AG04450 (cell line): ENCODE data around the gene GFI1. TPM values are rescaled to one million over a fixed set of nuclear protein-coding genes. Genes with fewer than 3 reads are reported as not detected.

Source experiments
- CTCF ChIA-PET: fragments of 300-600, 350-600 bp; formaldehyde crosslinking; extraction: SDS; loops from one replicate; lab custom pipeline; 2022; ENCODE audit warnings: antibody characterized with exemption, inconsistent platforms; lab: Charles Lee
- POLR2A ChIA-PET: fragments of 350-600 bp; formaldehyde crosslinking; extraction: SDS; loops from one replicate; lab custom pipeline; 2021; ENCODE audit warnings: antibody characterized with exemption, inconsistent platforms; lab: Yijun Ruan, JAX
- DNase-seq: peaks from one replicate; pipeline ENCODE4 v3.0.0-alpha.2; 2011; ENCODE audit warnings: low read depth, low spot score
- H3K27ac ChIP-seq: one replicate; pipeline ENCODE4 v1.5.1; 2012; ENCODE audit warnings: low read depth, low read length, control low read depth
- H3K27me3 ChIP-seq: one replicate; pipeline ENCODE4 v1.6.0; 2012; ENCODE audit warnings: low read length; ENCODE audit not compliant: control insufficient read depth, insufficient read depth
- H3K4me3 ChIP-seq: 2 replicates; pipeline ENCODE4 v1.5.1; 2011; ENCODE audit warnings: mild to moderate bottlenecking, low read depth, low read length, control low read depth
- H3K9me3 ChIP-seq: 2 replicates; pipeline ENCODE4 v1.5.1; 2012; ENCODE audit warnings: low read length; ENCODE audit not compliant: control insufficient read depth, insufficient read depth
- polyA plus RNA-seq: library from polyadenylated mRNA; depleted of rRNA; stranded (reverse); fragments of >200 nt; gene quantifications from 2 replicates; pipeline ENCODE4 v1.2.3, GENCODE V29; 2011
- TF ChIP-seq, protein P1 (sequence below): IDR thresholded peaks from 2 replicates; pipeline ENCODE4 v1.5.1; 2011; ENCODE audit warnings: low read depth, low read length, control low read depth, inconsistent platforms

The GFI1 gene
- polyA plus RNA-seq, 1 experiment = 0.04 TPM

DNA sequence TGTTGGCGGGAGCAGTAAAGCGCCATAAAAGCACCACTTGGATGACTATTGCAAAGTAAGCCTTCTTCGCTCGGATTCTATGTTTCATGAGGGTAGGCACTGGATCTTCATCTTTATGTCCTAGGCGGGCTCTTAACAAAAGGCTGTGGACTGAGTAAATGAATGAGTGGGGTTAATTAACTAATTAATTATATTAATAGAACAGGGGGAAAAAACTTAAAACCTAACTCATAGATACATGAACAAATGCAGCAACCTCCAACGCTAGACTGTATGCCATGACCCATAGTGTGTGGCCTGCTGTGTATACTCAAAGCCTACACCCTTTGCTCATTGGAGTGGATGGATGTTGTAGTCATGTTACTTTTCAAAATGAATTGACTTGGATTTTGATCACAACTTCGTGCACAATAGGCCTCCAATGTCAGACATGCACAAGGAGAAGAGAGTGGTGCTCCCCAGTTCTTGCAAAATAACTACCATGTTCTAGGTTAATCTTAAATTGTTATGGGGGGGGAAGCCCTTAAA, 417 bp upstream of the GFI1 start:
- ChIA-PET POLR2A (interaction anchor here (0.6 kb wide), 1 partner anchor 203 kb away, joined by 3 read pairs; no protein-coding TSS in a partner anchor), CTCF (no interaction called here)
- Histone ChIP-seq H3K4me3 (0 out of 2 replicates have a peak overlapping the region, but pooled peaks have one; percentile 48), H3K9me3 (peaks cover 7% of the 10 kb centered on the region; the same call in 1 of the 2 replicates), H3K27ac (no peak overlapping the region), H3K27me3 (peaks cover 60% of the 10 kb centered on the region)
- TF ChIP-seq, protein P1, sequence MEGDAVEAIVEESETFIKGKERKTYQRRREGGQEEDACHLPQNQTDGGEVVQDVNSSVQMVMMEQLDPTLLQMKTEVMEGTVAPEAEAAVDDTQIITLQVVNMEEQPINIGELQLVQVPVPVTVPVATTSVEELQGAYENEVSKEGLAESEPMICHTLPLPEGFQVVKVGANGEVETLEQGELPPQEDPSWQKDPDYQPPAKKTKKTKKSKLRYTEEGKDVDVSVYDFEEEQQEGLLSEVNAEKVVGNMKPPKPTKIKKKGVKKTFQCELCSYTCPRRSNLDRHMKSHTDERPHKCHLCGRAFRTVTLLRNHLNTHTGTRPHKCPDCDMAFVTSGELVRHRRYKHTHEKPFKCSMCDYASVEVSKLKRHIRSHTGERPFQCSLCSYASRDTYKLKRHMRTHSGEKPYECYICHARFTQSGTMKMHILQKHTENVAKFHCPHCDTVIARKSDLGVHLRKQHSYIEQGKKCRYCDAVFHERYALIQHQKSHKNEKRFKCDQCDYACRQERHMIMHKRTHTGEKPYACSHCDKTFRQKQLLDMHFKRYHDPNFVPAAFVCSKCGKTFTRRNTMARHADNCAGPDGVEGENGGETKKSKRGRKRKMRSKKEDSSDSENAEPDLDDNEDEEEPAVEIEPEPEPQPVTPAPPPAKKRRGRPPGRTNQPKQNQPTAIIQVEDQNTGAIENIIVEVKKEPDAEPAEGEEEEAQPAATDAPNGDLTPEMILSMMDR = no peak
- DNase-seq = no peak

DNA sequence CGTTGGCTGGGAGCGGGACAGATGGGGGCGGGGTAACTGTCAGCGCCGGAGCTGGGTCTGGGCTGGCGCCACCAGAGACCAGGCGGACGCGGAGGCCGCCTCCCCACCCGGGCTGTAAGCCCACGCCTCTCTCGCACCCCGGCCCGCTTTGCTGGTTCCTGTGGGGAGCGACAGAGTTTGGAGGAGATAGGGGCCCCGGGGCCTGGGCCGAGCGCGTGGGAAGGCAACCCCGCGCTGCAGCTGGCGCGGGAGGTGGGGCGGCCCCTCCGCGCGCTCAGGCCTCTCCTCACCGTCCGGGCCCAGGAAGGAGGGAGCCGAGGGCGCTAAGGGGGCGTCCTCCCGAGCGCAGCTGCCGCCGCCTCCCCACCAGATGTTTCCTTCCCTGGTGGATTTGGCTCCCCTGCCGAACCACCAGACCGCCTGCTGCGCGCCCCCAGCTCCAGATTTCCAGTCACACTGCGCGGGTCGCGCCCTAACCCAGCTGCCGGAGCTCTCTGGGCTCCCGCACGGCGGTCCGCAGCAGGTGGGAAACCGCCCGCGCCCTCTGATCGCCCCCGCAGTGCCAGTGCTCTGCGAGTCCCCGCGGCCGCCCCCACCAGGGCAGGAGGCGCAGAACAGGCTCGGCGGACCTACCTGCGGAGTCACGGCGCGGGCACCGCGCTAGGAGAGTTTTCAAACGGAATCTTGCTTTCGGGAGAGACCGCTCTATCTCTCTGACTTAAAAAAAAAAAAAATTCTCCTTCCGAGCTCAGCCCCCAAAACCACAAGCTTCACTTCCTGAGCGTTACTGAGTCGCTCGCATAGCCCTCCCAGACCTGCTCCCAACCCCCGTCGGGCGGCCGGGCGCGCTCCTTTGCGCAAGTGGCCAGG, 1.1 kb downstream of the GFI1 start:
- ChIA-PET POLR2A (no interaction called here), CTCF (interaction anchor here (0.6 kb wide), 2 partner anchors 17 to 119 kb away, joined by 4 to 8 read pairs; no protein-coding TSS in a partner anchor)
- H3K9me3 ChIP-seq = peaks cover 12% of the 10 kb centered on the region; the same call in 1 of the 2 replicates
- H3K27ac ChIP-seq = no peak overlapping the region
- DNase-seq = no peak
- peak overlapping the region; percentile 48 for H3K4me3 ChIP-seq
- peaks cover 75% of the 10 kb centered on the region for H3K27me3 ChIP-seq
- TF ChIP-seq, protein P1 = no peak

DNA sequence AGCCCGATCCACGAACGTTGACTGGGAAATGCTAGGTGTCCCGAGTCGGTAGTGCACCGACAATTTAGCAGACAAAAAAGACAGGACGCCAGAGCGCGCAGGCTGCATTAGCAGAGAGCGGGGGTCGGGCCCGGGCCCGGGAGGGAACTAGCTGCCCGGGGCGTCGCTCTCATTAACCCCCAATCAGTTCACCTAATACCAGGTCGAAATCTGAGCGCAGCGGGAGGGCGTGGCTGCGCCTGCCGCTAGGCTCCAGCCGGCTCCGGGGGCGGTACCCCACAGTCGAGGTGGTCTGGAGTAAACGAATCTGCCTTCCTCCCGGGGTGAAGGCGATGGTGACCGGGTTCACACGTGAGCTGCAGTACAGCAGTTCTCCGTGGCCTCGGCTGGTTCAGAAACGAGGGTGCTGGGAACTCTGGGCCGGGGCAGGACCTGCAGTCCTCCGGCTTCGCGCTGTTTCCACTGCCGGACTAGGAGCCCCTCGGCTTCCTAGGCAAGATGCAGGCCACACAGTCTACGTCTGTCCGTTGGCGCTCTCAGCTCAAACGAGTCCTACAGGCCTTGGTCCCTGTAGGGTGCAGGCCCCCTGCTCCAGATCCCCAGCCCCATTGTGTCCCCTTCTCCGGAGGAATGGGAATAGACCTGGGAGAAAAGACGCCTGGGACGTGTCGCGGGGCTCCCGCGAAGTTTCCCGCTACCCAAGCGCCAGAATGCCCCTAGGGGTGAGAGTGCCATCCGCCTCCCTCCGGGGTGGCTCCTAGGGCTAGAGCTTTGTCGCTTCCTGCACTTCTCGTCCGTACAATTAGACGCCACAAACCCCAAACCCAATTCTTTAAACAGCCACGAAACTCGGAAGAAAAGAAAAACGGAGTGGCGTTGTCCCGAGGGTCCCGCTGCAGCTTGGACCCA, 2.0 kb downstream of the GFI1 start:
- ChIA-PET POLR2A (no interaction called here), CTCF (interaction anchor here (0.6 kb wide), 1 partner anchor 120 kb away, joined by 8 read pairs; no protein-coding TSS in a partner anchor)
- DNase-seq = no peak
- Histone ChIP-seq H3K27me3 (peaks cover 83% of the 10 kb centered on the region), H3K9me3 (peaks cover 16% of the 10 kb centered on the region; the same call in 1 of the 2 replicates), H3K4me3 (no peak overlapping the region), H3K27ac (no peak overlapping the region)
- TF ChIP-seq, protein P1 = no peak

DNA sequence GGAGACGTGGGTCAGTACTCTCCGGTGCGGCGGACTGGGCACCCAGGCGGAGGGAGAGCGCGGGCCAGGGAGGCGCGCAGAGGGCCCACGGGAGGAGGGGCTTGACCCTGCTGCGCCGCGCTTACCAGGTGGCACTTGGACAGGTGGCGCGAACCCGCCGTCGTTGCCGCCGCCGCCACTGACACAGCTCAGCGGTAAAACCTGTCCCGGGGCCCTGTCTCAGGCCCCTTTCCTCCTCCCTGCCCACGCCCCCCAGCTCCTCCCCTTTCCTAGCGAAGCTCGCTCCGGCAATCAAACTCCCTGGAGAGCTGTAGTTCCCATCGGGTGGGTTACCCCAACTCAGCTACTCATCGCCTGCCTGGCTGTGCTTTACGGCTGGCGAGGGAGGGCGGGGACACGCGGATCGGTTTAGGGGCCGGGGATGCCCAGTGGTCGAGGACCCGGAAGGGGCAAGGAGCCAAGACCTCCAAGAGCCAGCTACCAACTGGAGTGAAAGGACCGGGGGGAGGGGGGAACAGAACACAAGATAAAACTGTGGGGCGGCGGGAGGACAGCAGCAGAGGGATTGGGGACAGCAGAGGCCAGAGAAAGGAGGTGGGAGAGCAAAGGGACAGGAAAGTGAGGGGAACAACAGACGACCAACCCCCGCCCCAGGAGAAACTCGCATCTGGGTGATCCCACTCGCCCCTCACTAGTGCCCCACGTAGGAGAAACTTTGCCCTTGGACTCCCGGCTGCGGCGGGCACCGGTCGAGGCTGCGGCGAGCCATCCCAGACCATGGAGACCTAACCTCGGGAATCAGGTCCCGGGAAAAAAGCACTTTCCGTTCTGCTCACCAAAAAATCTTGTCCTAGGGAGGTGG, 2.9 kb downstream of the GFI1 start:
- peaks cover 16% of the 10 kb centered on the region; the same call in 1 of the 2 replicates for H3K9me3 ChIP-seq
- ChIA-PET CTCF (interaction anchor here (0.7 kb wide), 1 partner anchor 85 kb away, joined by 3 read pairs; no protein-coding TSS in a partner anchor), POLR2A (no interaction called here)
- H3K4me3 ChIP-seq = no peak overlapping the region
- H3K27me3 ChIP-seq = peaks cover 85% of the 10 kb centered on the region
- H3K27ac ChIP-seq = no peak overlapping the region
- no peak for DNase-seq
- TF ChIP-seq, protein P1 = no peak
